ENCODE measurements around the gene COLEC11.
"Not testable (repeated sequence)": the region's sequence is repeated elsewhere in the genome, so short reads cannot be mapped to it uniquely, and the experiment has no call there.

GRCh38 chr2:3615541-3616200 is 20.8 kb downstream of the COLEC11 start:
- TF ChIP-seq CTCF (conservative IDR thresholded peaks at IDR 0.05; ENCODE audit: low read depth in 2 of 2); EZH2 (IDR thresholded peaks at IDR 0.05; ENCODE audit: low read depth, unreplicated experiment); NANOG (IDR thresholded peaks at IDR 0.05; ENCODE audit: borderline replicate concordance); CREB1 (CRISPR knock-in tag; IDR thresholded peaks at IDR 0.05; ENCODE audit: low read depth): not testable (repeated sequence)

All from GM23338 (cell line).